Stimulated activated CD4-positive, alpha-beta T cell treated with anti-CD3 and anti-CD28 coated beads, Interleukin-4, amount 100 ng/mL, for 24 hours (primary cell): Measurements from ENCODE around the gene HOXA10.
A peak's percentile ranks its signal among the peaks of the same experiment; 100 is the strongest.

Experiments
- DNase-seq: peaks from one replicate; pipeline ENCODE4 v3.0.0-alpha.2; 2020

The HOXA10 gene

DNA sequence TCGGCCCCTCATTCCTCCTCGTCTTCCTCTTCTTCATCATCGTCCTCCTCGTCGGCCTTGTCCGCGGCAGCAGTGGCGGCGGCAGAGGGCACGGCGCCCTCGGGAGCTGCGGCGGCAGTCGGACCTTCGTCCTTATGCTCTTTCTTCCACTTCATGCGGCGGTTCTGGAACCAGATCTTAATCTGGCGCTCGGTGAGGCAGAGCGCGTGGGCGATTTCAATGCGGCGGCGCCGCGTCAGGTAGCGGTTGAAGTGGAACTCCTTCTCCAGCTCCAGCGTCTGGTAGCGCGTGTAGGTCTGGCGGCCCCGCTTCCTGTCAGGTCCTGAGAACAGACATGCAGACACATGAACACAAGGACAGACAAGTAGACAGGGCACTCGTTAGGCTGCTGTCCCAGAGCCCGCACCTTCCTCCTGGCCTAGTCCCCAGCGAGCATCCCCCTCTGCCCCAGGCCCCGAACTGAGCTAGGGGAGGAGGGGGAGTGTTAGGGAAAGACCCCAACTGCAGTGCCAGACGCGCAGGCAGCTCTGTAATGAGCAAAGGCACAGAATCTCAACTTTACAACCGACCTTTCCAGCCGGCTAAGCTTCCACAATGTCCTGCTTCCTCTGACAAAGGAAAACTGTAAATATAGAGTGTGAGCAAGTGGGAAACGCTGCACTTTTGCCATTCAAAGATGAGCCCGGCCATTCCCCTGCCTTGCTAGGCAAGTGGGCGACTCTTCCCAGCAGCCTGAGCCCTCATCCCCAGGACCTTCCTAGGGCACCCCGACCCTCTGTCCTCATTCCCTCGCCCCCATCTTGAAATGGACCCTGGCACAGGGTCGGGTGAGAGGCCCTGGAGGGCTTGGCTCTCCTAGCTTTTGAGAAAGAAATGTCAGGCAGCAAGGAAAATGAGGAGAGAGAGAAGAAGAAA lies 19.0 kb downstream of the HOXA10 start:
- DNase-seq, result peak; percentile 51

DNA sequence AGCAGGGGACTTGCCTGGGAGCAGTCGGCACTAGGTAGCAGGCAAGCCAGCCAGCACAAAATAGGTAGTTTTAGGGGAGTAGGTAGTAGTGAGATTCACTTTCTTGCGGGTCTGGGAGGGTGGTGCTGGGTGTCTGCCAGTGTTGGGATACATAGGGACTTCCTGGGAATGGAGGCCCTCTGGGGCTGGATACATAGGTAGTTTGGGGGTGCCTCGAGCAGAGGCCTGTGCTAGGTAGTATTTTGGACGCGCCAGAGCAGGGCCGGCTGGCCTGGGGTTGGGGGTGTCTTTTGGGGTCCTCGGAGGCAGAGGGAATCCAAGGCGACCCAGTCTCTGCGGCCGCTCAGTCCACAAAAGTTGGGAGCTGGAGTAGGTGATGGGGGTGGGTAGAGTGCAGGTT lies 19.8 kb downstream of the HOXA10 start:
- no peak for DNase-seq

DNA sequence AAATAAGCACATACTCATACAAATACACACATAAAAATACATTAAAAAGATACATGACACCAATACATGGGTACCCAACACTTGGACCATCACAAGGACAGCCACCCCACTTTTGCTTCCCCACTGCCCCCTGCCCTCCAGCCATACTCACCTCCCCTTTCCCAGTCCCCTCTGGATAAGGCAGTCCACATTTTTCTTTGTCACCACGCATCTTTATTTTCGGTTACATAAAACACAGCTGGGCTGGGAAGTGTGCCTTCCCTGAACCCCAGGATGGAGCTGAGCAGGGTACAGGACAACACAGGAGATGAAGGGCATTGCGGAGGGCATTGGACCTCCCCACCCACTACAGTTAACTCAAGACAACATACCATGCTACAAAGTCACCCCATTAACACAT lies 20.6 kb downstream of the HOXA10 start:
- DNase-seq, result no peak

DNA sequence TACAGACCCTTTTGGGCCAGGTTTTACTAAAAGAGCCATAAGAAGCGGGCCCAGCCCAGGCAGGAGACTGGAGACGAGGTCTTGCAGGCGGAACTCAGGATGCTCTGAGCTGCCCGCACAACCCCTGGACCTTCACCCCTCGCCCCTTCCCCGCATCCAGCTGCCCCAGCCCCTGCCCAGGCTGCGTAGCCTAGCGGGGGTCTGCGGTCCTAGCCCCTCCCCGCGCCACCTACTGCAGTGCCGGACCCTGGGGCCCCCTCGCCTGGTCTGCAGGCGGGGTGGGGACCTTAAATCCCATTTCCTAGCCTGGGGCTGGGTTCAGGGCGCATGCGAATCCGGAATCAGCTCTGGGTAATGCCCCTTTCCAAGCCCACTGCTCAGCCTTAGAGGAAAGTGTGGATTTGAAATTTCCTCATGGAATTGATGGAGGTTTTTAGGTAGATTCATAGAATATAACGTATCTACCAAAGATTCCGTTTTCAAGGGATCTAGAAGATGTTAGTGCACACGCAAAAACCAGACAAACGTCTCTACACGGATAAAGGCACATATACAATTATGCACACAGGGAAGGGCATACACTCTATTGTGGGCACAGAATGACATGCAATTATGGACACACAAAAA lies 21.2 kb downstream of the HOXA10 start:
- DNase-seq, result no peak

DNA sequence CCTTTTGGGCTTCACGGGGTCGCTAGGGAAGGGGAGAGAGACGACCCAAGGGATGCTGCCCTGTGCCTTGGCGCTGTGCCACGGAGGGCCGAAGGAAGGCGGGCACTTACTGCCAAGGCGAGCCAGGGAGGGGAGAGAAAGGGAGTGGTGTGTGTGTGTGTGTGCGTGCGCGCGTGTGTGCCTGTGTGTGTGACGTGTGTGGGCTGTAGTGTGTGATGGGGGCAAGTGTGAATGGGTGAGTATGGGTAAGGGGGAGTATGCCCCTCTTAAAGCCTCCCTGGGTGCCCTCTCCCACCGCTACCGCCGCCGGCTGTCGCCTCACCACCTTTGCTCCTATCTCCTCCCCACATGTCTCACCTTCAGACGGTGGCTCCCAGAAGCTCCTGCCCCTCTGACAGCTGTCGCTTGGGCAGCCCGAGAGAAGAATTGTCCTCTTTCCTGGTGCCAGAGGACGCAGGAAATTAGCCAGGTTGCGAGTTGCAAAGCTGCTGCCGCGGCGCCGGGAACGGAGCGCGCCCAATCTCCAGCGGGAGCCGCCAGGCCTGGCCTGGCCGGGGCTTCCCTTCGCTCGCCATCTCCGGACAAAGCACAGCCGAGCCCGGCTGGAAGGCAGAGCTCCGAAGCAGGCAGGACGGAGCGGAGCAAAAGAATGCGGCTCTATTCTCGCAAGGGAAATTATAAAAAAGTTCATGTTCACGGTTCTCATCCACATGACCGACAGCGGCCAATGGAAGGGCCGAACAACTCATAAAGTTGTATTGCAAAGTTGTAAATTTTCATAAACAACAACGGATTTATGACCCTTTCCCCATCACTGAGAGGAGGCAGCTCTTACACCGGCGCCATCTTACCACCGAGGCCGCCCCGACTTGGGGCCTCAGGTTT lies 21.9 kb downstream of the HOXA10 start, which contains the start of gene HOXA3:
Gene HOXA3, minus strand, starts transcription at position 653 of the 885 bp plus-strand sequence. CDS start 41,943 bp downstream, outside the sequence.
- no peak for DNase-seq

DNA sequence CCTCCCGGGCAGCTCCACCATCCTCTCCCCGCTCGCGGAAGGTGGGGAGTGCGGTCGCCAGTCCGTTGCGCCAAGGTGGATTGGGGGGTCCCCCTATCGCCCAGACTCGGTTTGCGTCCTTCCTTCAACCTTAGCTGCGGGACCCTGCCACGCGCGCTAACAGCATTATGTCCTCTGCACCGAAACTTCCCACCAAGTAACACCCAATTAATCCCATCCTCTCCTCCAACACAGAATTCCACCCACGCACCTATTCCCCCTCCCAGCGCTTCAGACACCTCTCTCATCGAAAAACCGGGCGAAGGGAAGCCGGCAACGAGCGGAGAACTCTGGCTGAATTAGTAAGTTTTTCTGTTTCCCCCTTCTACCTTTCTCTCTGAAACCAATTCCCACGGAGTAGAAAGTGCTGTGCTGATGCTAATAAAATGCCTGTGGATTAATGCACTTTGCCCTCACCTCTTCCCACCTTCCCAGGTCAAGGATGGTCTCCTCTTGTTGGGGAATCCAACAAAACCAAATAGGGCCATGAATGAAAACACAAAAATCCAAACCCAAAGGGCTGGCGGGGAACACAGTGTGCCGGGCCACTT lies 22.7 kb downstream of the HOXA10 start:
- DNase-seq, result no peak

DNA sequence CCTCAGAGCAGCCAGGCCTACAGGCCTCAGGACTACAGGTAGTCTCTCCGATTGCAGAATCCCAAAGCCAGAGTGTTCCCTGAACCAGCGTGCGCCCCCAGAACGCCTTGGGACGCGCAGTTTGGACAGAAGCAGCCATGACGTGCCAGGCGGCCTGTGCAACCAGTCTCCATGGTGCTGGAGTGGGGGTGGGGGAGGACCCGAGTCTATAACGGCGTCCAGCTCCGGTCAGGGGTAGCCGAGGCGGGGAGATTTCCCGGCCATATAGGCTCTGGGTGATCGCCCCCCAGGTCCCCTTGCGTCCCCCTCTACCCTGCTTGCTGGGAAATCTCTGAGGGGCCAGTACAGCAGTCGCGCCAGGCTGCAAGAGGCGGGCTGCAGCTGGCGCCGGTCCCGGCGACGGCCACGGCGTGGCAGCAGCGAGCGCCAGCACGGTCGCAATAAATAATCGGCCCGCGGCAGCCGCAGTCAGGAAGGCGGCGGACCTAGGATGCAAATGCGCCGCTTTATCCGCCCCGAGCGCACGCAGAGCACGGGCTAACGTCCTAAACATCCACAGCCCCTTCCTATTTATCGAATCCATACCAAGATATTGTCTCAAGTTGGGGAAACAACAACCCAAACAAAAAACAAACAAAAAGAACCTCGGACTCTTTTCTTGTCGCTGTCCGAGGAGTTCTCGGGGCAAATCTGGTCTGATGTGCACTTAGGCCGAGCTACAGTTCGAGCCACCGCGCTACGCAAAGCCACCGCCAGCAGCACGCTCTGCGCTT lies 23.4 kb downstream of the HOXA10 start:
- peak; percentile 62 for DNase-seq

DNA sequence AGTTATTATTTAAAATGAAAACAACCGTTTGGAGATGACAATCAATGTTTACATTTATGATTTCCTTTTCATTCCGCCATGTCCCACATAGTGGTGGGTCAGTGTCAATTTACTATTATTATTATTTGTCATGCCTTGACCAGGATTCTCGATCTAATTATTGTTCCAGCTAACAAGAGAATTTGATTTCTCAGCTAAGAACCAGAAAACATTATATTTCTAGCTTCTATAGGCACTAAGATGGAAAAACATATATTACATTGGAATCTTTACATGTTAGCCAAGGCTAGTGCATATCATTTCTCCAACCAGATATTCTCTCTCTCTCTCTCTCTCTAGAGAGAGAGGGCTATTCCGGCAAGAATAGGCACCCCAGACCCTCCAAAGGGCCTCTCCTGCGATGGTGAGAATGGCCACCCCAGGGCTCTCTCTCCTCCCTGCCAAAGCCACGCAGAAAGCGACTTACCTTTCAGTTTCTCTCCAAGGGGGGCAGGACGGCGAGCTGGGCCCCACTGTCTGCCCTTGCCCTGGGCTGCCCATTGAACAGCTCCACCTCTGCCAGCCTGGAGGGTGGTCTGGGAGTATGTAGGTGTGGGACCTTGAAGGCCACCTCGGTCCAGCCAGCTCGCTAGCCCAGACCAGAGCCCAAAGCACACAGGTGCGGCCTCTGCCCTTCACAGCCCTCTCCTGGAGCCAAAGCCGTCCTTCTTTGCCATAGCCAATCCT lies 24.1 kb downstream of the HOXA10 start:
- DNase-seq, result no peak

DNA sequence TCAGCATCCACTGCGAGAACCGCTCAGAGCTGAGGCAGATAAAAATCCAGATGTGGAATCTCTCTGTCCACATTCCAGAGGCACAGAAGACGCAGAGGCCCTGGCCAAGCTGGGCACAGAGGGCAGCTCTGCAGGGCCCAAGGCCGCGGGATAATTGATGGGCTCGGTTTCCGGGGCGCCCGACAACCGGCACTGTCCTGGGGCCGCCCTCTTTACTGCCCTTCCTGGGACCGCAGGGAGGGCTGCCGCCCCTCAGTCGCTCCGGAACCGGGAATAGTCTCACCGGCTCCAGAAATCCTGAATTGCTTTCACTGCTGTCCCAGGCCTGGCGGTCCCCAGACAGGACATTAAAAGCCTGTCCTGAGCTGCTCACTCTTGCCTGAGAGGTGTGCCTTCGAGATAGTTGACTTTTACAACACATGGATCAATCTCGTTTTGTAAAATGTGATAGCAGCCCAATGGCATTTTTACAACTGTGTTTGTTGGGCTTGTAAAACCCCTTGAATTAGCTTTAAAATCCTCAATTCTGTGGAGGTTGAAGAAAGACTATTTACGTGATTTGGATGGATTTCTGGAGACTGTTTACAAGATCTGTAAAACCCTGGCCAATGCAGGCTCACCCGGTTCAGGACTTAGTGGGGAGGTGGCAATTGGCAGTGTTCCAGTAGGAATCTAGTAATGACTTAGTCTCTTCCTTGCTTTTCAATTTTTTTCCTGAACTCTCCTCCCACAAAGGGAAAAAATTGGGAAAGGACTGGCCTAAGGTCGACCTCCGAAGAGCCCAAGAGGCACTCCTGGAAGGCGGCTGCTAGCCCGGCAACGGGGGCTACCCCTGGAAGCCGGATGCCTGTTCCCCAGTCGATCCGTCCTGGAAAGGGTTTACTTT lies 25.1 kb downstream of the HOXA10 start:
- DNase-seq, result no peak

DNA sequence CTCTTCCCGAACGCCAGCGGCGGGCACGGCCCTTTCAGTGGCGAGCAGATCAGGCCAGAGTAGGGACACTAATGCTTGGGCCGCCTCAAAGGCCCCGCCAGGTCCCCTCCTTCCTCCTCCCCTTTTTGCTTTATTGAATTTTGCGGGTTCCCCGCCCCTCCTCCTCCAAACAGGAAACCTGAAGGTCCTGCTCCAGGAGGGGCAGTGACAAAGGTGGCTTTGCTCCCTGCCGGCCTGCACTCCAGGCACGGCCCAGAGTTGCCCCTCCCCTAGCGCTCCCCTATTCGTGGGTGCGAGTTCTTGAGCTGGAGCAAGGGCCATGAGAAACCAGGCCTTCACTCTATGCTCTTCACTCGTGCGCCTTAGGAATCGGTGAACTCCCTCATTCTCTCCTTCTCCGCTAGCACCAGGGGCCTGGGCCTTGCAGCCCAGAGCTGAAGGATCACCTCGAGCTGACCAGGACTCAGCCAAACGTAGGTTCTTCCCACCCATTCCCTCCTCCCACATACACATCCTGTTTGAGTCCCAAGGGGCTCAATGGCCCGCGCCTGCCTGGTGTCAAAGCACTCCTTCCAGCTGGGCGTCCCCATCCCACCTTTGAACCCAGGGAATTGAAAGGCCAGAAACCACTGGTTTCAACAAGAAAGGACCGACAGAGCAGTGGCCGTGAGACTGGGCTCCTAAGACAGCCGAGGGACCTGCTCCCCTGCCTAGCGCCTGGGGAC lies 25.9 kb downstream of the HOXA10 start:
- no peak for DNase-seq

DNA sequence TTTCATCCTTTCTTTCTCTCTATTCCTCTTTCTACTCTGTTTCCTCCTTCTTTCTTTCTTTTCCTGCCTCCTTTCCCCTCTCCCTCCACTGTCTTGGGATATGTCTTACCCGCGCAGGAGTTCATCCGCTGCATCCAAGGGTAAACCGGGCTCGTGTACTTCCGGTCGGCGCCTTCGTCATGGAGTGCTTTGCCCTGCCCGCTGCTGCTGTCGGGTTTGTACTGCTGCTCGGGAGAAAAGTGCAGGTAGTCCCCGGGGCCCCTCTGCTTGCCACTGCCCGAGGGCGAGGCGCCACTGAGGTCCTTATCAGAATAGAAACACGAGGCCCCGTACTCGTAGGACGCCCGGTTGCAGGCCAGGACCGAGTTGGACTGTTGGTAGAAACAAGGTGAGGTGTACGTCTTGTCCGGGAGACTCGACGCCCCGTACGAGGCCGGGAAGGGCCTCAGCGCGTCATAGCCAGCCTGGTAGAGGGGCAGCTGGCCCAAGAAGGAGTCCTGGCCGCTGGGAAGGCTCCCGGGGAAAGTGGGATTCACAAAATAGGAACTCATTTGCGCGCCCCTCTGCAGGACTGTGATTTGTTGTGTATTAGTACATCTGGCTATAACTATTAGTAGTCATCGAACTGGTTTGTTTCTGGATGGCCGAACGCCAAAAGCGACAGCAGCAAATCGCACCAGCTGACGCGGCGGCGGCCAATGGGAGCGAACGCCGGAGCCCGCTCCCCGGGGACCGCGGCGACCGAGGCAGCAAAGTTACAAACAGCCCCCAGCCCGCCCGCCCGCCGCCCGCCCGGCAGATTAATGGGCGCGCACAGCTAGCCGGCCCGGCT lies 26.7 kb downstream of the HOXA10 start, which contains the start of gene HOXA6:
Gene HOXA6, minus strand, starts transcription at position 576 of the 832 bp plus-strand sequence. Its CDS starts 25 bp downstream, at position 551.
- DNase-seq, result no peak

DNA sequence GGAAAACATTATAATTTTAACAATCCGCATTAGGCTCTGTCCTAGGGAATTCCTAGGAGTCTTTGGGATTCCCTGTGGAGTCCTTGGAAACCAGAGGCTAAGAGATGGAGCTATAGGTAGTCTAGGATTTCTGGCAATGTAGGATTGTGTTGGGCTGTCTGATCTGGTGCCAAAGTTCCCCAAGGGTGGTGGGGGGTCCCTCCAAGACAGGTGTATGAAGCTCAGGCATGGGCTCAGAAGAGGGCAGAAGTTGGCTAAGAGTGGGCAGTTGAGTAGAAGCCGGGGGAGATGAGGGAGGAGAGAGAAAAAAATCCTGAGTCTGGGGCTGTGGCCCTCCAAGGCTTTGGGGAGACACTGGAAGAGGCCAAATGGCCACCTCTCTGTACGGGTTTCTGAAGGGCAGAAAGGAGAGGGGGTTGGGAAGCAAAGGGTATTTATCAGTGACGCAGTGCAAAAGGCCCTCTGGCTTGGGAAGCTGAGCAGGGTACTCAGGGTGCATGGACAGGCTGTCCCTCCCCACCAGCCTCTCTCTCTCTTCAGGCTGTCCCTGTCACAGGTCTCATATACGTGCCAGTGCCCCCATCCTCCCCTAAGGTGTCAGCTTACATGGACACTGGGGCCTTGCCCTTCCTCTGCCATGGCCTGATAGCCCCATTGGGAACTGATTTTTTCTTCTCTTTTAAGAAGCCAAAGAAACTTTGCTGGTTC lies 27.5 kb downstream of the HOXA10 start:
- no peak for DNase-seq

DNA sequence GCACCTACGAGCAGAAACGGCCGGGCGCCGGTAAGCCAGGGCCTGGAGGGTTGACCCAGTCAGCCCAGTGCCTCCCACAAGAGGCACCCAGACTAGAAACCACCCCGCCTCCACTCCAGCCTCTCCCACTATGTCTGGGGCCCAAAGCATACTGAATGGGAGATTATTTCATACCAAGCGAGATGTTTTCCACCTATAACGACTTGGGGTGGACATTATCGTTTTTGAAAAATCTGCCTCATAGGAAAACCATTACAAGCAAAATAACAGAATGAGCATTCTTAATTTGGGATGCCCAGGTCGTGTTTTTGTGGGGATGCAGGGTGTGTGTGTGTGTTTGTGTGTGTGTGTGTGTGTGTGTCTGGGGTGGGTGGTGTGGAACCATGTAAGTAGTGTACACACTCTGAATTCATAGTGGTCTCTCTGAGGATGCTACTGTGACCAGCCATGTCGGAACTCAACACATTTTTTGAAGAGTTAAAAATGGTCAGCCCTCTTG lies 28.2 kb downstream of the HOXA10 start:
- DNase-seq, result no peak

DNA sequence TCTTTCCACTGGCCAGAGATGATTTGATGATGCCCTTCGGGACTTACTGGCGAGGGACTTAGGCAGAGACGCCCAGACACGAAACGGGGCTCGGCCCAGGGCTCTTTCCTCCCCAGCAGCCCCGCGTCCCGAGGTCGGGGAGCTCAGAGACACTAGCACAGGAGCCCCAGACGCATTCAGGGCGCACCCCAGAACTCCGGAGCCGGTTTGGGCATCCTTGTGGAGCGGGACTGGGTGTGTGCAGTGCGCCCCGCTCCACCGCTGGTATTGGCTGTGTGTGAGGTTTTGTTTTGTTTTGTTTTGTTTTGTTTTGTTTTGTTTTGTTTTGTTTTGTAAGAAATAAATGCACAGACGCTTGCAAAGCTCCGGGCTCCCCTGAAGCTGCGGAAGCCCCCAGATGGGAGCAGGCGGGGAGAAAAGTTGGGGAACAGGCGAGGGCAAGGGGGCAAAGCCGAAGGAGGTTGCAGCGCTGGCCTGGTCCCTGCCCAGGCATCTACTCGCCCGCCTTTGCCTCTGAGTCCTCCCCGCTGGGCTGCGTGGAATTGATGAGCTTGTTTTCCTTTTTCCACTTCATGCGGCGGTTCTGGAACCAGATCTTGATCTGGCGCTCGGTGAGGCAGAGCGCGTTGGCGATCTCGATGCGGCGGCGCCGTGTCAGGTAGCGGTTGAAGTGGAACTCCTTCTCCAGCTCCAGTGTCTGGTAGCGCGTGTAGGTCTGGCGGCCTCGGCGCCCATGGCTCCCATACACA lies 28.8 kb downstream of the HOXA10 start:
- DNase-seq, result no peak

DNA sequence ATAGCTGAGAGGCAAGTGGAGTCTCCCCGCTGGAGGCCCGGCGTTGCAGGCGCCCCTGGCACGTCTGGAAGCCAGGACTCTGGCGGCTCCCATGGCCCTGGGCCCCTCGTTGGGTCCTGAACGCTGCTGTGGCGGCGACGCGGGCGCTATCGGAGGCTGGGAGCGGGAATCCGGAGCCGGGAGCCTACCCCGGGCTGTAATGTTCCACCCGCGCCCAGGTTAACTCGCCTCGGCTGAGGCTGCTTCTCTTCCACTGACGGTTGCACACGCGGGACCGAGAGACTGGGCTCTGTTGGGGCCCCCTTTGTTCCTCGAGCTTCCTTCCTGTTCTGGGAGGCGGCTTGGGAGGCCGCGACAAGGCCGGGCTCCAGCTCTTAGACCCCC lies 29.3 kb downstream of the HOXA10 start:
- no peak for DNase-seq

DNA sequence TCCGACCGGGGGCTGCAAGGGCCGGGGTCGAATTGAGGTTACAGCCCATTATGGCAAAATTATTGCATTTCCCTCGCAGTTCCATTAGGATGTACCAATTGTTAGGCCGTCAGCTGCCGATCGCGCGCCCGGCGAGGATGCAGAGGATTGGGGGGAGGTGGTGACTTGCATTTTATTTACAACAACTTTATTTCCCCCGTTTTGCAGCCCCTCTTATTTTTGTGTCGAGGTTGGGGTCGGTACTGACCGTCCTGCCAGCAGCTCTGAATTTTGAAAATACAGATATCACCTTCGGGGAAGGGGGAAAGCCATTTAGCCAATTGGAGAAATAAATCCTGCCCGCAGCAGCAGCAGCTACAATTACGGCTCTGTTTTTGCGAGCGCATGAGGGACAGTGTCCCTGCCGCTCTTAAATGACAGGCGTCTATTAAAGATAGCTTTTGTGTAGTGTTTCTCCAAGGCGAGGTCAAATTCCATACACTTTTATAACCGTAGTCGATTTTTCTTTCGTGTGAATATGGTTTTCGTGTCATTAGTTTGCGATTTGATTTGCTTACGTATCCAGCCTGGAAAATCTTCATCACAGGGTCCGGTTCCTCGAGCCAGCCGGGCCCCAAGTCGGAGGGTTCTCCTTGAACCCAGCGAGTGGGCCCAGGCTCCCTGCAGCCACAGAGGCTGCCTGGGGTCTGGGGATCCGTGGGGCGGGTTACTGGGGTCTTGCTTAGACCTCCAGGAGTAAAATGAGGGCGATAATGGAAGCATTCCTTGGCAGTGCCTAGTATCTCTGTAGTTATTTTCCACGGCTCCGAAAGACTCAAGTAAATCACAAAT lies 30.0 kb downstream of the HOXA10 start:
- no peak for DNase-seq
